ENCODE data around the gene EHF. TPM values are rescaled to one million over a fixed set of nuclear protein-coding genes. Genes with fewer than 3 reads are reported as not detected.

The EHF gene
- total and polyA plus RNA-seq, 4 donors, result 0.11 to 7.5 (median 0.61) TPM

DNA sequence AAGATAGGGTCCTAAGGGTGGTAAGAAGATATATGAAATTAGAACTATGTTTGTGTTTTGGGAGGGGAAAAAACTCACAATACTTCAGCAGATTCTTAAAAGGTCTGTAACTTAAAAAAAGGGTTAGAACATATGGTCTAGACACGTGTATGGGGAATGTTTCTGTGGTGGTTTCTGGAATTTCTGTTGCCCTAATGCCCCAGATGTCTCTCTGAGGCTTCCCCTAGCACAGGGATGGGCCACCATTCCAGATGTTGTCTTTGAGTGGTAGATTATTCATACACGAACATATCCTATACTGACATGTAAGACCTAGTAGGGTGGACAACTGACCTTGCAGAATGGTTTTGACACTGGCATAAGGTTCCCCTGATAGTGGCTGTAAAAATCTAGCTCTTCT is 26.2 kb downstream of the EHF start:
- no peak for DNase-seq (ENCODE audit: low read depth in 4 of 6, low spot score in 6 of 6)
- Histone ChIP-seq H3K27me3 (ENCODE audit: control insufficient read depth, insufficient read depth, low read length) (no peaks in the 10 kb centered on the region), H3K9me3 (ENCODE audit: control insufficient read depth, insufficient read depth, low read length) (no peaks in the 10 kb centered on the region), H3K4me1 (ENCODE audit: control insufficient read depth, insufficient read depth, low read length) (peaks cover 1% of the 10 kb centered on the region), H3K36me3 (ENCODE audit: control insufficient read depth, insufficient read depth, low read length) (no peaks in the 10 kb centered on the region), H3K27ac (ENCODE audit: low read depth, low read length) (no peak overlapping the region), H3K4me3 (ENCODE audit: low read depth, low read length) (no peak overlapping the region)
- WGBS (ENCODE audit: insufficient coverage), result 89% methylated on average over 1 of the region's 2 CpGs

DNA sequence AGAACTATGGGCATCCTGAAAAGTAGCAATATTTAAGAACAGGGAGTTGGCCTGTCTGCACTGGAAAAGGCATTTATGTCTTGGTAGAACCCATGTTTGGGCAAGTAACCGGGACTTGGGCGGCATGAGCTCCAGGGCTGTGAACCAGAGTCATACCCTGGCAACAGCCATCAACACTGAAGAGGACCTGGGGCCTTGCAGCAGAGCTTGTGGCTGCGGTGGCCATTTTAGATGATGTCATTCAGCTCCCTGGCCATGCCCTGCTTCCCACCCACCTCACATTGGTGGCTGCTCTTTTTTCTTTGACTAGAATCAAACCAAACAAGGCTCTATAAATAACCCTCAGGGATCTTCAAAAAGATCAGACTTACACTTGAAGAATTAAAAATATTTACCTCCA is 26.6 kb downstream of the EHF start:
- Histone ChIP-seq H3K9me3 (ENCODE audit: control insufficient read depth, insufficient read depth, low read length) (no peaks in the 10 kb centered on the region), H3K36me3 (ENCODE audit: control insufficient read depth, insufficient read depth, low read length) (no peaks in the 10 kb centered on the region), H3K4me3 (ENCODE audit: low read depth, low read length) (no peak overlapping the region), H3K27ac (ENCODE audit: low read depth, low read length) (no peak overlapping the region), H3K27me3 (ENCODE audit: control insufficient read depth, insufficient read depth, low read length) (no peaks in the 10 kb centered on the region), H3K4me1 (ENCODE audit: control insufficient read depth, insufficient read depth, low read length) (no peaks in the 10 kb centered on the region)
- no peak for DNase-seq (ENCODE audit: low read depth in 4 of 6, low spot score in 6 of 6)
- WGBS (ENCODE audit: insufficient coverage), result 96% methylated on average over 3 of the region's 3 CpGs

DNA sequence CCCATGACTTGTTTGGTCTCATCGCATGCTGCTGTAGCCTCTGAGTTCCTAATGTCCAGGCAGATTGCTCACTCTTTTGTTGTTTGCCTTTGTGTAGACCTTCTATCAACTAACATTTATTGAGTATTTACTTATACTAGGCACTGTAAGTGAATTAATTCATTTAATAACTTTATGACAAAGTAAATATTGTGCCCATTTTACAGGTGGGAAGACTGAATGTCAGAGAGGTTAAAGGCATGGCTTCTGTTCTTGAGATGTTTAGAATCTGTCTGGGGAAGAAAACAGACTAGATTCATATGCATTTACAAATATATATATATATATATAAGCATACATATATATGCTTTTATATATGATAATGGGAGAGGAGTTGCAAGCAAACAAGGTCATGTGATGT is 27.1 kb downstream of the EHF start:
- H3K4me1 ChIP-seq (ENCODE audit: control insufficient read depth, insufficient read depth, low read length), result no peaks in the 10 kb centered on the region
- no peaks in the 10 kb centered on the region for H3K9me3 ChIP-seq (ENCODE audit: control insufficient read depth, insufficient read depth, low read length)
- H3K36me3 ChIP-seq (ENCODE audit: control insufficient read depth, insufficient read depth, low read length), result no peaks in the 10 kb centered on the region
- H3K27me3 ChIP-seq (ENCODE audit: control insufficient read depth, insufficient read depth, low read length), result no peaks in the 10 kb centered on the region
- H3K27ac ChIP-seq (ENCODE audit: low read depth, low read length), result no peak overlapping the region
- no peak for DNase-seq (ENCODE audit: low read depth in 4 of 6, low spot score in 6 of 6)
- 100% methylated on average over 1 of the region's 1 CpG for WGBS (ENCODE audit: insufficient coverage)
- H3K4me3 ChIP-seq (ENCODE audit: low read depth, low read length), result no peak overlapping the region

DNA sequence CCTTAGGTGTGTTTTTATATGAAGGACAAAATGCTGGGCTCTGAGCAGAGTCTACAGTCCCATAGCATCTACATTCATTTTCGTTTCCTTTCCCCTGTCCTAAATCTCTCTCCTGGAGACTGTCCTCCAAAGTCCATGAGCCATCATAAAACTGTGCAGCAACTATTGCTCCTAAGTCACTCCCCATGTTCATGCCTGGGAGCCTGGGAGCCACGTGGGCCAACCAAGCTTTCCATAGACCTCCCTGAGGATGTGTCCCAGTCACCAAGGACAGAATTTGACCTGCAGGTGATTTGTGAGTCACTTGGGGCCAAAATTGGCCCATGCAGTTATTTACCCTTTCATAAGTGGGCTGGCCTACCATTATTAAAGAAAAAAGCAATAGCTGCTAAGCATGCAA is 28.7 kb downstream of the EHF start:
- no peaks in the 10 kb centered on the region for H3K36me3 ChIP-seq (ENCODE audit: control insufficient read depth, insufficient read depth, low read length)
- no peaks in the 10 kb centered on the region for H3K9me3 ChIP-seq (ENCODE audit: control insufficient read depth, insufficient read depth, low read length)
- no peak for DNase-seq (ENCODE audit: low read depth in 4 of 6, low spot score in 6 of 6)
- peaks cover 9% of the 10 kb centered on the region for H3K4me1 ChIP-seq (ENCODE audit: control insufficient read depth, insufficient read depth, low read length)
- no peaks in the 10 kb centered on the region for H3K27me3 ChIP-seq (ENCODE audit: control insufficient read depth, insufficient read depth, low read length)
- no peak overlapping the region for H3K27ac ChIP-seq (ENCODE audit: low read depth, low read length)
- H3K4me3 ChIP-seq (ENCODE audit: low read depth, low read length), result no peak overlapping the region
- 100% methylated on average over 1 of the region's 2 CpGs for WGBS (ENCODE audit: insufficient coverage)

DNA sequence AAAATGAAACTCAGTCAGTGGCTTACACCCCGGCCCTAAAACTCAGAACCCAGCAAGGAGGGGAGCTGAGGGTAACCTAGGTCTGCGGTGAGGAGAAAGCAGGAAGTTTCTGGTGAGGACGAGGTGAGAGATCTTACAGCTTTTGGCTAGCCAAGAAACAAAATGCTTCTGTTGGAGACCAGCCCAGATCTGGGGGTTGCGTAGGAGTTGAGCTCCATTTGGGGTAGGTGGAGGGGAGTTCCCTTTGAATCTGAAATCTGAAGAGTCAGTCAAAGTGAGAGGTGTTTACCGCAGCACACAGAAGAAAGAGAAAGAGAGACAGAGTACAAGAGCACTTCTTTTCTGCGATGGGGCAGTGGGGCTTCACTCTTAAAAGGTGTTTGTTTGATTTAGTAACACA is 29.6 kb downstream of the EHF start:
- Histone ChIP-seq H3K9me3 (ENCODE audit: control insufficient read depth, insufficient read depth, low read length) (no peaks in the 10 kb centered on the region), H3K27ac (ENCODE audit: low read depth, low read length) (no peak overlapping the region), H3K4me1 (ENCODE audit: control insufficient read depth, insufficient read depth, low read length) (peaks cover 9% of the 10 kb centered on the region), H3K4me3 (ENCODE audit: low read depth, low read length) (no peak overlapping the region), H3K36me3 (ENCODE audit: control insufficient read depth, insufficient read depth, low read length) (no peaks in the 10 kb centered on the region), H3K27me3 (ENCODE audit: control insufficient read depth, insufficient read depth, low read length) (no peaks in the 10 kb centered on the region)
- 70% methylated on average over 4 of the region's 6 CpGs for WGBS (ENCODE audit: insufficient coverage)
- peak in 1 of 6 donors; percentile 62 for DNase-seq (ENCODE audit: low read depth in 4 of 6, low spot score in 6 of 6)

DNA sequence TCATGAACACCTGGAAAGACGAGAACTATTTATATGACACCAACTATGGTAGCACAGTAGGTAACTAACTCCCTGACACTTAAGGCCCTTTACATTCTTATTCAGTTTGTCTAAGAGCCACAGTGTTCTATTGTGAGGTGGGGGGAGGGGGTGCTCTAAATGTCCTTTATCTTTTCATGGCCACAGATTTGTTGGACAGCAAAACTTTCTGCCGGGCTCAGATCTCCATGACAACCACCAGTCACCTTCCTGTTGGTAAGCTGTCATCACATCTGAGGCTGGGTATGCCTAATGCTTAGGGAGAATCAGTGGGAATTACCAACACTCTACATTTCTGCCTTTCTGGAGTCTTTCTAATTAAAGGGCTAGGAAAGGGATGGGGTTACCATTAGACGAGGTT is 30.7 kb downstream of the EHF start:
- Histone ChIP-seq H3K9me3 (ENCODE audit: control insufficient read depth, insufficient read depth, low read length) (no peaks in the 10 kb centered on the region), H3K36me3 (ENCODE audit: control insufficient read depth, insufficient read depth, low read length) (no peaks in the 10 kb centered on the region), H3K4me3 (ENCODE audit: low read depth, low read length) (no peak overlapping the region), H3K27me3 (ENCODE audit: control insufficient read depth, insufficient read depth, low read length) (no peaks in the 10 kb centered on the region), H3K4me1 (ENCODE audit: control insufficient read depth, insufficient read depth, low read length) (peaks cover 9% of the 10 kb centered on the region), H3K27ac (ENCODE audit: low read depth, low read length) (no peak overlapping the region)
- DNase-seq (ENCODE audit: low read depth in 4 of 6, low spot score in 6 of 6), result peak in 1 of 6 donors; percentile 52
- WGBS (ENCODE audit: insufficient coverage), result no CpG with 5 or more reads among the region's 3 CpGs

DNA sequence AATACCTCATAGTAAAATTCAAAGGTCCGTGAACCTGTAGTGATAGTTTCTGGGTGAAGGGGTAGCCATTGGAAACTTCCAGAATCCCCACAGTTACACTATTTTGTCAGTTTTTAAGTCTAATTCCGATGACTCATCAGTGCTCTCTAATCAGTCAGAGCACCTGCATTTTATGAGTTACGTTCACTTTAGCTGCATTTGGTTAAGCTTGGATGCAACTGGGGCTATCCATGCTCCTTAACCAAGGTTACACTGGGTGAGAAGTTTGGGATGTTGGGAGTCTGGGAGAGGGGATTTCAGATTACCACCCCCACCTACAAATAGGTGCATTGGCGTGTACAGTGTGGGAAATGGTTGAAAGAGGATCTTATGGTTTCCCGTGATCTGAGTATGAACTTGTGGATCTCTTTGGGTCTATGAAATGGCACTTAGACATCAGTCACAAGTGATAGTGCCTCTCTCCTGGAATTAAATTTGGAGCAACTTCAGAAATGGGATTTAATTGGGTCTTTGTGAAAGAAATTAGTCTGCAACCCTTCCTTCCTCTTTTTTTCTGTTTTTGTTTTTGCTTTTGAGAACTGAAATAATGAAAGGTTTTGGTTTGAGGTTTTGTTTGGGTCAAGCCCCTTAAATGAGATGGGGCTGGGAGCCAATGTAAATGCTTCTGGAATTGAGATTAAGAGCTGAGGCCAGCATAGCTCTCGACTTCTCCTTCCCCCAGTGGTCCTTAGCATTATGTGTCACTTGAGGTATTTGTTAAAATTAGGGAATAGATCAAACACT is 31.5 kb downstream of the EHF start:
- Histone ChIP-seq H3K9me3 (ENCODE audit: control insufficient read depth, insufficient read depth, low read length) (no peaks in the 10 kb centered on the region), H3K4me1 (ENCODE audit: control insufficient read depth, insufficient read depth, low read length) (peaks cover 9% of the 10 kb centered on the region), H3K36me3 (ENCODE audit: control insufficient read depth, insufficient read depth, low read length) (no peaks in the 10 kb centered on the region), H3K27ac (ENCODE audit: low read depth, low read length) (no peak overlapping the region), H3K4me3 (ENCODE audit: low read depth, low read length) (no peak overlapping the region), H3K27me3 (ENCODE audit: control insufficient read depth, insufficient read depth, low read length) (no peaks in the 10 kb centered on the region)
- no CpG with 5 or more reads among the region's 6 CpGs for WGBS (ENCODE audit: insufficient coverage)
- DNase-seq (ENCODE audit: low read depth in 4 of 6, low spot score in 6 of 6), result no peak

DNA sequence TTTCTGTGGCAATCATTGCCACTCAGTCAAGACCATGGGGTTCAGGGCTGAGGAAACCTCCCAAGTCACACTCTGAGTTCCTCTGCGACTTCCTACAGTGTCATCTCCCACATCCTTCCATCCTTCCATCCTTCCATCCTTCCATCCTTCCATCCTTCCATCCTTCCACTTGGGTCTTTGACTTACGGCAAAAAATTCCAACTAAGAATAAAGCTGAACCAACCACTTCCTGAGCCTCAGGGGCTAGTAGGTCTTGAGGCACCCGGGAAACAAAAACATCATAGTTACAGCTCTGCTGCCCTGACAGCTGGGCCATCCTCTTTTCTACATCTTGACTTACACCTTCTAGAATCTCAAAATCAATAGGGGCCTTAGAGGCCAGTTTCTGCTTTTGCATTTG is 32.1 kb downstream of the EHF start:
- no peaks in the 10 kb centered on the region for H3K27me3 ChIP-seq (ENCODE audit: control insufficient read depth, insufficient read depth, low read length)
- no peak overlapping the region for H3K27ac ChIP-seq (ENCODE audit: low read depth, low read length)
- peaks cover 9% of the 10 kb centered on the region for H3K4me1 ChIP-seq (ENCODE audit: control insufficient read depth, insufficient read depth, low read length)
- H3K36me3 ChIP-seq (ENCODE audit: control insufficient read depth, insufficient read depth, low read length), result no peaks in the 10 kb centered on the region
- no peak overlapping the region for H3K4me3 ChIP-seq (ENCODE audit: low read depth, low read length)
- DNase-seq (ENCODE audit: low read depth in 4 of 6, low spot score in 6 of 6), result no peak
- H3K9me3 ChIP-seq (ENCODE audit: control insufficient read depth, insufficient read depth, low read length), result no peaks in the 10 kb centered on the region
- 94% methylated on average over 3 of the region's 3 CpGs for WGBS (ENCODE audit: insufficient coverage)

DNA sequence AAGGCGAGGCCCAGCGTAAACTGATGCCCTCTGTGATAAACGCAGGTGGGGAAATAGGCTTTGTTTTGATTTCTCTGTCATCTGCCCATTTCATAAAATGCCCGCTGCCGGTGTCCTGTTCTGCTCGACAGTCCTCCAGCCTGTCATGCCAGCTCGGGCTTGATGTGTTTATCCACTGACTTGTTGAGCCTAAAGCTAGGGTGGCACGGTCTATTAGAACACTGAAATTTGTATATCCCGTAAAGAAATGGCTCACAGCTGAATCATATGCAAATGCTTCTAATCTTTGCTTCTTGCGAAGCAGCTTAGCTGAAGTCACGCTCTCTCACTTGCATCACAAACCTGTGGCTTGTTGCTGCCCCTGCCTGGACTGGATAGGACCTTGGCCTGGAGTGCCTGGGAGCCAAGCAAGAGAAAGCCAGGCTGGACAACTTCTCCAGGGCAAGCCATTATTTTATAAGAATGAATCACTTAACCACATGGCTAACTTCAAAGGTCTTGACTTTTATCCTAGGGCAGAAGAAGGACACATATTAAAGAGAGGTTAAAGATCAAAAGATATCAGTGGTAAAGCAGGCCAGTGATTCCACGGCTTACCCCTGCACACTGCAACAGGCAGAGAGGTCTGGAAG is 33.1 kb downstream of the EHF start:
- no peak for DNase-seq (ENCODE audit: low read depth in 4 of 6, low spot score in 6 of 6)
- Histone ChIP-seq H3K36me3 (ENCODE audit: control insufficient read depth, insufficient read depth, low read length) (no peaks in the 10 kb centered on the region), H3K27me3 (ENCODE audit: control insufficient read depth, insufficient read depth, low read length) (no peaks in the 10 kb centered on the region), H3K27ac (ENCODE audit: low read depth, low read length) (no peak overlapping the region), H3K4me1 (ENCODE audit: control insufficient read depth, insufficient read depth, low read length) (peaks cover 9% of the 10 kb centered on the region), H3K4me3 (ENCODE audit: low read depth, low read length) (no peak overlapping the region), H3K9me3 (ENCODE audit: control insufficient read depth, insufficient read depth, low read length) (no peaks in the 10 kb centered on the region)
- 82% methylated on average over 12 of the region's 12 CpGs for WGBS (ENCODE audit: insufficient coverage)
